NCI-H2227 treated with DMSO at 0.1 percent for 48 hours (cell line): ENCODE results near the gene RDX.

ENCODE experiments used
- DNase-seq: peaks from one replicate; lab custom pipeline; 2025; lab: John Stamatoyannopoulos, UW

The RDX gene

DNA sequence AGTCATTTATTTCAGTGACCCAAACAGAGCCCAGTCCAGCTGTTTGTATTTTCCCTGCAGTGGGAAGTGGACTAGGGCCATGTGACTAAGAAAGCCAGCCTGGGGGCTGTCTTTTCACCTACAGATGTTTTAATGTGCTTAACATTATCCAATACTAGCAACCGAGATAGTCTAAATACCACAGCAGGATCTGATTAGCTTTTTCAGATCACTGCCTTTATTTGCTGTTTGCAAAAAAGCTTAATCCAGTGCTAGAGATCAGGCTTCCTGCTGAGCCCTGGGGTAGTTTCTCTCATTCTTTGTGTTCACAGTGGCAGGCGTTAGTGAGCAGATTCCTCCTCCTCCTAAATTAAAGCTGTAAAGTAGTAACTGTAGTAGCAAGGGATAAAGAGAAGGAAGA, 168.3 kb downstream of the RDX start:
- peak; percentile 18 for DNase-seq

DNA sequence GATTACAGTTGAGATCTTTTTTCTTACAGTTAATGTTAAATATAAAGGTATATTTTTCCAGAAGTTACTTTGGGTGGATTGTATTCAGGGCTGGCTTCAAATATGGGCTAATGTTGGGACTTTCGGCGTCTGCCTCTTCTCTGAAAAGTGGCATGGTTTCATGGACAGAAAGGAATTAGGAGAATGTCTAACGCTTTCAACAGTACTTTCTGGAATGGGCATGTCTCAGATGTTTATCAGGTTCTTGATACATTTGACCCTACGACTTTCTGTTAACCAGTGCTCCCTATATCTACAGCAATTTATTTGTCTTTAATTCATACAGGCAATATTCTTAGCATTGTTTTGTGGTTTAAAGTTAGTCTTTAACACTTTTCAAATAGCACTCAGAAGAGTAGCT, 169.5 kb downstream of the RDX start:
- DNase-seq, result no peak

DNA sequence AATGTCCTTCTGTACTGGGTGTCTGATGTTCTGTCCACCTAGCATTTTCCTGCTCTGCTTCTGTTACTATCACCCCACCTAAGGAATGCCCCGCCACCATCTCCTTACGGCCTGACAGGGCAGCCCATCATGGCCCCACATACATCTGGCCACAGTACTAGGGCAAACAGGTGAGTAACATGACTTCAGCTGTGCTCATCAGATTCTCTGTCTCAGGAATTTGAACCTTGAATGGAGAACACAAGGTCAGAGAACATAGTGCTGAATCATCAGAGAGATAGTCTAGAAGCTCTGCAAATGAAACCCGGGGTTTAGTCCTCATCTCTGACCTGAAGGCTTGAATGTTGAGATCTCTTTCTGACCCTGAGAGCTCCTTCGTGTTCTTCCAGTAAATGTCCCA, 170.8 kb downstream of the RDX start:
- DNase-seq, result no peak
